ENCODE measurements around the gene RELN. TPM values are rescaled to one million over a fixed set of nuclear protein-coding genes. Genes with fewer than 3 reads are reported as not detected.

RELN gene
- total RNA-seq, 1 donor from 2014 or later, result 1.5 TPM

GRCh38 chr7:103719070-103719469, 270.4 kb downstream of the RELN start:
- no peak for DNase-seq (ENCODE audit: low spot score)

GRCh38 chr7:103718482-103719061, 270.9 kb downstream of the RELN start:
- DNase-seq (ENCODE audit: low spot score), result no peak

GRCh38 chr7:103717574-103717973, 271.9 kb downstream of the RELN start:
- no peak for DNase-seq (ENCODE audit: low spot score)

- DNase-seq (ENCODE audit: low spot score), result no peak
Measured at GRCh38 chr7:103715376-103716120, 273.9 kb downstream of the RELN start.

- DNase-seq (ENCODE audit: low spot score), result no peak
Measured at GRCh38 chr7:103714376-103714927, 275.0 kb downstream of the RELN start.

GRCh38 chr7:103712991-103713778, 276.3 kb downstream of the RELN start:
- DNase-seq (ENCODE audit: low spot score), result no peak

- no peak for DNase-seq (ENCODE audit: low spot score)
Measured at GRCh38 chr7:103711413-103711812, 278.0 kb downstream of the RELN start.

GRCh38 chr7:103710247-103710646, 279.2 kb downstream of the RELN start:
- DNase-seq (ENCODE audit: low spot score), result no peak

- no peak for DNase-seq (ENCODE audit: low spot score)
Measured at GRCh38 chr7:103706805-103707204, 282.7 kb downstream of the RELN start.

- no peak for DNase-seq (ENCODE audit: low spot score)
Measured at GRCh38 chr7:103705542-103705941, 283.9 kb downstream of the RELN start.

- no peak for DNase-seq (ENCODE audit: low spot score)
Measured at GRCh38 chr7:103704701-103705100, 284.8 kb downstream of the RELN start.

GRCh38 chr7:103702982-103703381, 286.5 kb downstream of the RELN start:
- DNase-seq (ENCODE audit: low spot score), result no peak

GRCh38 chr7:103702454-103702853, 287.0 kb downstream of the RELN start:
- DNase-seq (ENCODE audit: low spot score), result no peak

- no peak for DNase-seq (ENCODE audit: low spot score)
Measured at GRCh38 chr7:103699032-103699431, 290.4 kb downstream of the RELN start.

- DNase-seq (ENCODE audit: low spot score), result no peak
Measured at GRCh38 chr7:103698064-103698463, 291.4 kb downstream of the RELN start.

GRCh38 chr7:103695521-103695920, 293.9 kb downstream of the RELN start:
- no peak for DNase-seq (ENCODE audit: low spot score)

GRCh38 chr7:103694304-103694703, 295.2 kb downstream of the RELN start:
- no peak for DNase-seq (ENCODE audit: low spot score)

GRCh38 chr7:103691291-103691690, 298.2 kb downstream of the RELN start:
- DNase-seq (ENCODE audit: low spot score), result no peak

GRCh38 chr7:103690242-103690974, 299.1 kb downstream of the RELN start:
- no peak for DNase-seq (ENCODE audit: low spot score)

- no peak for DNase-seq (ENCODE audit: low spot score)
Measured at GRCh38 chr7:103689255-103689654, 300.2 kb downstream of the RELN start.

GRCh38 chr7:103687951-103688350, 301.5 kb downstream of the RELN start:
- DNase-seq (ENCODE audit: low spot score), result no peak

- DNase-seq (ENCODE audit: low spot score), result no peak
Measured at GRCh38 chr7:103687272-103687671, 302.2 kb downstream of the RELN start.

All from ureter (tissue), 1 donor.